Urothelium cell line (cell line): Measurements from ENCODE around the gene PSAP.
"Not testable (repeated sequence)": the region's sequence is repeated elsewhere in the genome, so short reads cannot be mapped to it uniquely, and the experiment has no call there.

ENCODE experiments used
- DNase-seq: peaks from one replicate; pipeline ENCODE4 v3.0.0; 2011; ENCODE audit warnings: low spot score, mixed read lengths
- FAIRE-seq: peaks from 2 replicates; lab custom pipeline; 2011; peaks lifted over from hg19 to GRCh38; lab: Jason Lieb, UNC

PSAP gene

DNA sequence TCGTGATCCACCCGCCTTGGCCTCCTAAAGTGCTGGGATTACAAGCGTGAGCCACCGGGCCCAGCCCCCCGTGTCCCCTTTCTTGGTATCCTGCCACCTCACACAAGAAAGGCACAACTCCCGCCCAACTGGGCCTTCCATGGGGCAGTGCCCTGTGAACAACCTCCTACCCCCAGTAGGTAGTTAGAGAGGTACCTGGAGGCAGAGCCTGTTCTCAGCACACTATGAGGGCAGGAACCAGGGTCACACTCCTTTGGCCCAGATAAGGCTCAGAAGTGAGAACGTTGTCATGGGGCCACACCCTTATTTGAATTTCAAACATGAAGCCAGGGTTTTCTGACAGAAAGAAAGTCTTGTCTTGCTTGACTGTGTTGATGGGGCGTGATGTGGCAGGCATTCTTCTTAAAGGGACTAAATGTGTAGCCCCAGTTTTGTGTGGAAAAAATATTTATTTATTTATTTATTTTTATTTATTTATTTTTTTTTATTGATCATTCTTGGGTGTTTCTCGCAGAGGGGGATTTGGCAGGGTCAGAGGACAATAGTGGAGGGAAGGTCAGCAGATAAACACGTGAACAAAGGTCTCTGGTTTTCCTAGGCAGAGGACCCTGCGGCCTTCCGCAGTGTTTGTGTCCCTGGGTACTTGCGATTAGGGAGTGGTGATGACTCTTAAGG, 23.8 kb upstream of the PSAP start:
- not testable (repeated sequence) for FAIRE-seq, DNase-seq

DNA sequence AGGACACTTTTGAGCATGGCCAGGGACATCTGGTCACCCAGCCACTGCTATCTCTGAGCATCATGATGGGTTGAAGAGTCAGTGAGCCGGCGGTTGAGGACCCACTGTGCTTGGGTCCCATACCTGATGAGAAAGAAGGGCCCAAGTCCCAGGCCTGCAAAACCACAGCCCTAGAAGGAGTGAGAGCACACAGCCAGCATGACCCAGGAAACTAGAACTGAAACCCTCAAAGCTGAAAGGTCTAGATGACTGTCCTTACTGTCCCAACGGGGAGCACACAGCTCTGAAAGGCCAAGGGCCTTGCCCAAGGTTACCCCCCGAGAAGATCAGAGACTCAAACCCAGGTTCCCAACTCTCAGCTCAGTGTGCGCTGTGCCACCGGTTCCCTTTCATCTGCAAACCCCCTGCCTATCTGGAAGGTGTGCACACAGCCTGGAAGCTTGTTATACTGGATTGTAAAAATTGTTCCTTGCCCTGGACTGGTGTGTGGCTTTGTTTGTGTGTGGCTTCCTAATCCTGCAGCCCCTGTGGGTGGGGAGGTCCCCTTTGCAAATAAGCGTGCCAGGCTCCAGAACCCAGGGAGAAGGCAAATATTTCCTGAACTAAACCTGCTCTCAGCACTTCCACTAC, 22.6 kb upstream of the PSAP start:
- no peak for FAIRE-seq
- no peak for DNase-seq

DNA sequence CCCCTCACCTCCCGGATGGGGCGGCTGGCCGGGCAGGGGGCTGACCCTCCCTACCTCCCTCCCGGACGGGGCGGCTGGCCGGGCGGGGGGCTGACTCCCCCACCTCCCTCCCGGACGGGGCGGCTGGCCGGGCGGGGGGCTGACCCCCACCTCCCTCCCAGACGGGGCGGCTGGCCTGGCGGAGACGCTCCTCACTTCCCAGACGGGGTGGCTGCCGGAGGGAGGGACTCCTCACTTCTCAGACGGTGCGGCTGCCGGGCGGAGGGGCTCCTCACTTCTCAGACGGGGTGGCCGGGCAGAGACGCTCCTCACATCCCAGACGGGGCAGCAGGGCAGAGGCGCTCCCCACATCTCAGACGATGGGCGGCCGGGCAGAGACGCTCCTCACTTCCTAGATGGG, 18.6 kb upstream of the PSAP start:
- FAIRE-seq = not testable (repeated sequence)

DNA sequence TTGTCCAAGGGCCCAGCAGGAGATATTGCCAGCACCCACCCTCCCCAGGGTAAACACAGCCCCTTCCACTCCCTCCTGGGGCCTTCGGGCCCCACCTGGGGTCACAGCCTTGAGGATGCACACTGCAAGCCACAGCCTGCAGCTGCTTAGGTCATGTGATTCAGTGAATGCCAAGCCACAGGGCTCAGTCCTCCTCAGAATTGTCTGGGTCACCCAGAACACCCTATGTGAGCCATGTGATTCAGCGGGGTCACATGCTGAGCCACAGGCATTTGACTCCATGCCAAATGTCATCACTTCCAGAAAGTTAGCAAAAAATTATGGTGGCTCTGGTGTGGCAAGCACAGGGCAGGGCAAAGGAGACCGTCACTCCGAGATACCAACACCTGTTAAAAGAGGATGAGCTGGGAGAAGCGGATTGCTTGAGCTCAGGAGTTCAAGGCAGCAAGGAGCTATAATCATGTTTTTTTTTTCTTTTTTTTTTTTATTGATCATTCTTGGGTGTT, 17.2 kb upstream of the PSAP start:
- peak; percentile 37 for FAIRE-seq
- peak; percentile 79 for DNase-seq

More for the DNA sequence above, 18.6 kb upstream of the PSAP start:
- DNase-seq = not testable (repeated sequence)

GRCh38 chr10:71865561-71866041, 14.6 kb upstream of the PSAP start:
- no peak for FAIRE-seq
- DNase-seq = no peak

GRCh38 chr10:71864911-71865361, 13.9 kb upstream of the PSAP start:
- DNase-seq = peak; percentile 37
- no peak for FAIRE-seq

- DNase-seq = no peak
- no peak for FAIRE-seq
Measured at GRCh38 chr10:71863203-71863602, 12.2 kb upstream of the PSAP start.

- DNase-seq (peak; percentile 97), FAIRE-seq (no peak)
Measured at GRCh38 chr10:71860243-71861029, 9.4 kb upstream of the PSAP start.

DNA sequence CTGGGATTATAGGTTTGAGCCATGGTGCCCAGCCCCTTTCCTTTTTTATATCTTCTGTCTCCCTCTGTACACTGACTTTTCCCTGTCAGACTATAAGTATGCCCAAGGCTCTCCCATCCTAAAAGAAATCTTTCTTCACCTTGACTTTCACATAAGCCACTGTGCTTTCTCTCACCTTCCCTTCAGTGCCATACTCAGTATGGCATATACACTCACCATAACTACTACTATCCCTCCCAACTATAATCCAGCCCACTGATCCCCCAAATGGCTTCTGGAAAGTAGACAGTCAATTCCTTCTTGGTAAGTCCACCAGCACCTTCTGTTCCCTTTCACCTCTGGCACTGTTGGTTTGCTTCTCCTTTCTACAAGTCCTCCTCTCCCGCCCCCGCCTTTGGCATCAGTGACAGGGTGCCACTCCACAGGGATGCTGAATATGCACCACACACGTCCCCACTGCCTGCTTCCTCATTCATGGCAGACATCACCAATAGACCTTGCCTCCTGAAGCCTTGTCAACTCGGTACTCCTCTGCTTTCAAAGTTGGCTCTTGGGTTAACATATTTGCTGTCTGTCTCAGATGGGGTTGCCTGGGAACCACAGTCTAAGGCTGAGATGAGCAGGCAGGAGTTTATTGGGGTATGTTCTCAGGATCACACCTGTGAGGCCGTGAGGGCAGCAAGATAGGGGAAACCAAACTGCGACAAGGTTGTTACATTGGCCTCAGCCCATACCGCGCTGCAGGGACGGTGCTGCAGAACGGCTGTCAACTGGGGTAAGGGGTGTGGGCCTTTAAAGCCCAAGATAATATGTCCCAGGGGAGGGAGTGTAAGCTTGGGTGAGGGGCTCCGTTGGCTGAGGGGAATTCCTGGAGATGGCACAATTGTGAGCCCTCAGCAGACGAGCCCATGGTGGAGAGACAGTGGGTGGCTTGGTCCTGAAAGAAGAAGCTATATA, 7.2 kb upstream of the PSAP start:
- FAIRE-seq (no peak), DNase-seq (no peak)

DNA sequence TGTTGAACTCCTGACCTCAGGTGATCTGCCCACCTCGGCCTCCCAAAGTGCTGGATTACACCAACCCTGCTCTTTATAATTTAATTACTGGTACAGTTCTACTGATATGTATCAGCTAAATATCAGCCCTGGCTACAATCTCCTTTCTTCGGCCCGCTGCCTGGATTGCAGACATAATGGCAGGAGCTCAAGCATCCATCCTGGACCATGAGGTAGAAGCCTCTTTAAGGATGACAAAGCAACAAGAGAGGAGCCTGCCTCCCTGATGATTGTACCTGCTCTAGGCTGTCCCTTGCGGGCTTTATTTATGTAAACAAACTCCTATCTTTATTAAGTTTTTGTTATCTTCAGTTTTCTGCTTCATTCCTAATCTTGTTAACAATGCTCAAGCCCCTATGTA, 5.6 kb upstream of the PSAP start:
- FAIRE-seq (no peak), DNase-seq (no peak)

- no peak for FAIRE-seq
- DNase-seq = no peak
Measured at GRCh38 chr10:71854031-71854430, 3.0 kb upstream of the PSAP start.

DNA sequence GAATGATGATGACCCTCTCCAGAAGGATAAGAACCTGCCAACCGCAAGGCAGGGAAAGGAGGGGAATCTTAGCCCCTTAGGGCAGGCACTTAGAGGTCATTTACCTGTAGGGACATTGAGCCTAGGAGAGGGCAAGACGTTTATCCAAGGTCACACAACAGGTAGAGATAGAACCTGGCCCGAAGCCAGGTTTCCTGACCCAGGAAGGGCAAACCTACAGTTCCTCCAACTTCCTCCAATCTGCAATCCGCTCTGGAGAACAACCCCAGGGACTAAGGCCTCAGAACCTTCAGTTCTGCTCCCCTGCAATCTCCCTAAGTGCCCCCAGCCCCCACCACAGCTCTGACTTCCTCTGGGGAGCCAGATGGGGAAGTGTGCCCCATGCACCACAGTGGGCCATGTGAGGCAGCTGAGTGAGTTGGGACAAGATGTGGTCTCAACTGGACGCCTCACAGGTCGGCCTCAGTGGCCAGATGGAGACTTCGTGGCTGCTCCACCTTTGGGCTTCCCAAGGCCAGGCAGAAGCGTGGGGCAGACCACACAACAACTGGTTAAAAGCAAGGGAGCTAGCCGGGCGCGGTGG, 1.4 kb upstream of the PSAP start:
- FAIRE-seq = no peak
- no peak for DNase-seq

DNA sequence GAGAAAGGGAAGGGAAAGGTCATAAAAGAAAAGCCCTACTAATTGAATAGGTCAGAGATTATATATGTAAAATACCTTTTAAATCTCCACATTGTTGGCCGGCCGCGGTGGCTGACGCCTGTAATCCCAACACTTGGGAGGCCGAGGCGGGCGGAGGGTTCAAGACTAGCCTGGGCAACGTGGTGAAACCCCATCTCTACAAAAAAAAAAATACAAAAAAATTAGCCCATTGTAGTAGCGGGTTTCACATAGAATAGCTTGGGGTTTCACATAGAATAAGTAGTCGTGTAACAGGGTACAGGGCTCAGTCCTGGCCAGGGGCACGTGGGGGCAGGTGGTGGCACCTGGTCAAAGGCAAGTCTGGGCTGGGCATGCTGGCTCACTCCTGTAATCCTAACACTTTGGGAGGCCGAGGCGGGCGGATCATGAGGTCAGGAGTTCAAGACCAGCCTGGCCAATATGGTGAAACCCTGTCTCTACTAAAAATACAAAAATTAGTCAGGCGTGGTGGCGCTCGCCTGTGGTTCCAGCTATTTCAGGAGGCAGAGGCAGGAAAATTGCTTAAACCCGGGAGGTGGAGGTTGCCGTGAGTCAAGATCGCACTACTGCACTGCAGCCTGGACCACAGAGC, 529 bp upstream of the PSAP start:
- DNase-seq, FAIRE-seq: not testable (repeated sequence)

GRCh38 chr10:71850021-71850742, 869 bp downstream of the PSAP start:
- FAIRE-seq (no peak), DNase-seq (no peak)

DNA sequence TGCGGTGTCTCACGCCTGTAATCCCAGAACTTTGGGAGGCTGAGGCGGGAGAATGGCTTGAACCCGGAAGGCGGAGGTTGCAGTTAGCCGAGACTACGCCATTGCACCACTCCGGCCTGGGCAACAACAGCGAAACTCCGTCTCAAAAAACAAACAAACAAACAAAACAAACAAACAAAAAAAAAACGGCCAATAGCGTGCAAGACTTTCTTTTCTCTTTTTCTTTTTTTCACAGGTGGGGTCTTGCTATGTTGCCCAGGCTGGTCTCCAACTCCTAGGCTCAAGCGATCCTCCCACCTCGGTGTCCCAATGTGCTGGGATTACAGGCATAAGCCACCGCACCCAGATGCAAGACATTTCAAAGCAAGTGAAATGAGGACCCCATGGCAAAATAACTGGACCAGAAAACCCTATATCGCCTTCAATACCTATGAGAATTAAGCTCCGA, 1.6 kb downstream of the PSAP start:
- no peak for FAIRE-seq
- DNase-seq = no peak

DNA sequence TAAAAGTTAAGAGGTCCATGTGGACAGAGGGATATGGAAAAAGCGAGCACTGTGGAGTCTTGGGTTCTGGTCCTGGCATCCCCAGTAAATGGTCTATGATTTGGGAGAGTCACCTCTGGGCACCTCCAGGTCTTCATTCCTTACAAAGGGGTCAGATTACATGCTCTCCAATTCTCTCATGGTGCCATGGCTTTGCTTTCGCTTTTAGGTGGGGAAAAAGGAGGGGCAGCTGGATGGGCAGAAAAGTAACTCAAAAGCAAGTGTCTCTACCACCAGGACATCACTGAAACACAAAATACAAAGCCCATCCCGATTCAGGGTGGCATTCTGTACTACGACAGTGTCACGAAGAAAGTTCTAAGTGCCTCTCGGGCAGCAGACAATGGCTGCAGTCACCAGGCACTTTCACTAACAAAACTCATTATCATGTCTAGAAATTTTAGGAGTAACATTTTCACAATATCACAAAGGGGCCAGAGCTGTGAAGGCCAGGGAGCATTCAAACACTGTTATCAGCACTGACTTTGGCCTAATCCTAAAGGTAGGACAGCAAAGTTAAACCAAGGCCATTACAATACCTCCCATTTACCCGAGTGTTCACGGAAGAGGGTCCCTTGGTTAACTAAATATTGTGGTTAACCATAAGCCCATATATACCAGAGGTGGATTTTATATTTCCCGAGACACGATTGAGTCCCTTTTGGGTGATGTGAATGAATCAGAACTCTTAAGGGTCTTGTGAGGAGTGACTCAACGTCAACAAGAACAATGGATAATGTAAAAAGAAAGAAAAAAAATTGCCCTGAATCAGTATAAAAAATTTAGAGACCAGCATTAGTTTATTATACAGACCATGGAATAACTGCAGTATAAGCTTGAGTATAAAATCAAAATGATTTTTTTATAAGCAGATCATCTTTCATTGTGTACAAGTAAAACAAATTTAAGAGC, 2.5 kb downstream of the PSAP start:
- DNase-seq (no peak), FAIRE-seq (no peak)

DNA sequence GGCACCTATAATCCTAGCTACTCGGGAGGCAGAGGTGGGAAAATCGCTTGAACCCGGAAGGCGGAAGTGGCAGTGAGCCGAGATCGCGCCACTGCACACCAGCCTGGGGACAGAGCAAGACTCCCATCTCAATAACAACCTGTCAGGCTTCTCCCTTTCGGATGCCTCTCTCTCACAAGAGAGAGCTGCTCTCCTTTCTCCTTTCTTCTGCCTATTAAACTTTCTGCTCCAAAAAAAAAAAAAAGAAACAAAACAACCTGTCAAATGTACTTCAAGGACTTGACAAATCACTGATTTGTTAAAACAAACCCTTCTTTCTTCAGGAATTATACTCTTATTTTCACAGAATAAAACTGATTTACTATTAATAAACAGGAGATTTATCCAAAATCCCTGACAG, 3.6 kb downstream of the PSAP start:
- DNase-seq = no peak

DNA sequence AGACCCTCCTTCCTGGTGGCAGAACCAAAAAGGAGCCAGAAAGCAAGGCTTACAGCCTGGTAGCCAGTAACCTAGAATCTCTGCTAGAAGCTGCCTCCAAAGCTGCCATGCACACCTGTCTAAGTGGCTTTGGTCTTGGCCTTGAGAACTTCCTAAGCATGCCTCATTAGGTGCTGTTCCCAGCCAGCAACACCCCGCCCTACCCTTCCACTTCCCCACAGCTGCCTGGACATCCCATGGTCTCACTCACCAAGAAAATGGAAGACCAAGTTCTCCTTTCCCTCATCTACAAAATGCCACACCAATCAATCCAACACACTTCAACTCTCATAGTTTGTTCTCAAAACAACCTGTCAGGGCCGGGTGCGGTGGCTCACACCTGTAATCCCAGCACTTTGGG, 4.2 kb downstream of the PSAP start:
- FAIRE-seq (no peak), DNase-seq (no peak)

More for the DNA sequence above, 3.6 kb downstream of the PSAP start:
- no peak for FAIRE-seq
